Natural killer cell (primary cell): ENCODE measurements around the gene IL27RA. TPM values are rescaled to one million over a fixed set of nuclear protein-coding genes. Genes with fewer than 3 reads are reported as not detected.

Source experiments
- ATAC-seq, 3 donors: fragments of 150-1000 bp in 2 of 3; fragments of 200-7000 bp in 1 of 3; cut with Tn5 transposase; 1 replicate in 1 of 3; 2 replicates in 2 of 3; pipeline ENCODE4 v1.10.0; 2021; ENCODE audit warnings: mild to moderate bottlenecking in 2 of 3, moderate library complexity in 2 of 3
- DNase-seq, 2 donors: peaks; one replicate each; pipeline versions ENCODE4 v3.0.0 to v3.0.0-alpha.2; 2013 to 2021; ENCODE audit warnings: mixed read lengths in 1 of 2
- H3K27ac ChIP-seq: one replicate; pipeline ENCODE4 v1.5.1; 2013; ENCODE audit warnings: mild to moderate bottlenecking, low read length
- H3K27me3 ChIP-seq: one replicate; pipeline ENCODE4 v1.6.1; 2013; ENCODE audit warnings: low read length; ENCODE audit not compliant: control insufficient read depth, insufficient read depth
- H3K36me3 ChIP-seq: one replicate; pipeline ENCODE4 v1.6.1; 2013; ENCODE audit warnings: low read length; ENCODE audit not compliant: control insufficient read depth, insufficient read depth
- H3K4me1 ChIP-seq: one replicate; pipeline ENCODE4 v1.6.1; 2013; ENCODE audit warnings: low read length; ENCODE audit not compliant: control insufficient read depth, insufficient read depth
- H3K4me3 ChIP-seq: one replicate; pipeline ENCODE4 v1.5.1; 2013; ENCODE audit warnings: low read length
- H3K9me3 ChIP-seq: one replicate; pipeline ENCODE4 v1.6.1; 2013; ENCODE audit warnings: low read length; ENCODE audit not compliant: control insufficient read depth, insufficient read depth
- H3K27ac Mint-ChIP-seq, 2 donors: one replicate each; pipeline ENCODE4 v1.8.0; 2022; ENCODE audit warnings: mild to moderate bottlenecking in 2 of 2, mixed read lengths in 2 of 2, moderate library complexity in 1 of 2
- H3K27me3 Mint-ChIP-seq, 2 donors: one replicate each; pipeline ENCODE4 v1.8.0; 2022; ENCODE audit warnings: low read depth in 2 of 2, mixed read lengths in 2 of 2
- H3K36me3 Mint-ChIP-seq: one replicate; pipeline ENCODE4 v1.8.0; 2022; ENCODE audit warnings: mixed read lengths
- H3K4me1 Mint-ChIP-seq, 2 donors: one replicate each; pipeline ENCODE4 v1.8.0; 2022; ENCODE audit warnings: mixed read lengths in 2 of 2
- H3K4me3 Mint-ChIP-seq: one replicate; pipeline ENCODE4 v1.8.0; 2022; ENCODE audit warnings: mild to moderate bottlenecking, moderate library complexity, mixed read lengths
- H3K9me3 Mint-ChIP-seq, 2 donors: one replicate each; pipeline ENCODE4 v1.8.0; 2022; ENCODE audit warnings: mixed read lengths in 2 of 2
- CTCF ChIP-seq: fragments of 200-600 bp; IDR thresholded peaks from one replicate; pipeline ENCODE4 v1.8.0; 2022; ENCODE audit warnings: antibody characterized with exemption
- WGBS: methylation state at CpG from one replicate; pipeline ENCODE4 v1.1.7; 2013; ENCODE audit warnings: missing lambda C conversion rate; ENCODE audit not compliant: insufficient coverage; 5-methylcytosine and 5-hydroxymethylcytosine counted together
- intact Hi-C: fragments of 100-400 bp; cut with micrococcal nuclease; formaldehyde crosslinking; loops from one replicate; pipeline ENCODE4 v1.14.2; 2022
- total RNA-seq, 4 donors: library from RNA; stranded (reverse); fragments of 120-200 nt in 1 of 4; gene quantifications; one replicate each; pipeline versions ENCODE4 v1.2.3 to v1.2.4, GENCODE V29; 2013 to 2022

Gene IL27RA
- total RNA-seq, 3 donors from 2014 or later (not counting 1 experiment from before 2014, with no cell fraction given): 38.4 to 61.1 (median 58.0) TPM

- H3K36me3 ChIP-seq: no peaks in the 10 kb centered on the region
- 61% methylated on average over 7 of the region's 8 CpGs for WGBS
- H3K9me3 ChIP-seq: no peaks in the 10 kb centered on the region
- Mint-ChIP-seq H3K4me3 (no peak overlapping the region), H3K4me1 (peaks cover 9 to 15% of the 10 kb centered on the region in 2 donors), H3K36me3 (no peaks in the 10 kb centered on the region), H3K27ac (no peak overlapping the region), H3K9me3 (no peaks in the 10 kb centered on the region), H3K27me3 (peaks cover 20 to 30% of the 10 kb centered on the region in 2 donors)
- peaks cover 21% of the 10 kb centered on the region for H3K4me1 ChIP-seq
- ATAC-seq (no peak), DNase-seq (no peak)
- H3K4me3 ChIP-seq: no peak overlapping the region
- intact Hi-C loops: no loop called here
- peaks cover 20% of the 10 kb centered on the region for H3K27me3 ChIP-seq
- no peak overlapping the region for H3K27ac ChIP-seq
- TF ChIP-seq CTCF: no peak
Observed at GRCh38 chr19:14059652-14060155, 28.1 kb downstream of the IL27RA start.

DNA sequence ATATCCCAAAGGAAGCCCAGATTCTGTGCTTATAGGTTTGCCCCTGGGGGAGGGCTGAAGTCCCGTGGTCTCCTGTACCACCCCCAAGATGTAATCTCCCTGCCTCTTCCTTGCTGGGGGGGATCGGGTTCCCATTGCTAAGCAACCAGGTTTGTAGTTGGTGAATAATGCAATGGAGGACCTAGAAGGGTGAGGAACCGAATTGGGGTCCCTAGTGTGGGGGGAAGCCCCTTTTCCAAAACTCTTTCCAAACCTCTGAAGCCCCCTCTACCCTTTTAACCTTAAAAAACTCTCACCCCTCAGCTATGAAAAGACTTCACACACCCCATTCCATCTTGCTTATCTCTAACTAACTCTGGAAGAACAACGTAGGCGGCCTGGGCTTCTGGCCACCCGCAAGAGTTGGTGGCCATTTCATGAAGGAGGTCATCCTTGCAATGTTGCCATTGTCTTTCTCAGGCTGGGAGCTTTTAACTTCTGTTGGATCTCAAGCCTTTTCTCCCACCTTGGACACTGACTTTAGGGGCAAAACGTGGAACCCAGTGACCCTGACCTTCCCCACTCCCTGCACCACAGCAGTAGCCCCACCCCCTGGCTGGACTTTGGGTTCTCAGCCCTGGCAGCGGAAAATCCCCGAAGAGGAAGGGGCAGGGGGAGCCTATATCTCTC is 29.7 kb downstream of the IL27RA start:
- peaks cover 21% of the 10 kb centered on the region for H3K4me1 ChIP-seq
- no peak overlapping the region for H3K27ac Mint-ChIP-seq
- H3K36me3 Mint-ChIP-seq: no peaks in the 10 kb centered on the region

GRCh38 chr19:14061751-14062557 is 30.4 kb downstream of the IL27RA start, which contains the start of gene PALM3:
TSS of gene PALM3 (minus strand) at chr19:14062076. CDS start at chr19:14061980, 96 bp downstream.
- Mint-ChIP-seq H3K4me3 (no peak within 1 kb of the TSS), H3K9me3 (no peaks in the 10 kb centered on the region), H3K27me3 (peaks cover 20 to 34% of the 10 kb centered on the region in 2 donors), H3K36me3 (no peaks in the 10 kb centered on the region), H3K27ac (no peak within 1 kb of the TSS), H3K4me1 (peaks cover 9 to 15% of the 10 kb centered on the region in 2 donors)
- 78% methylated on average over 19 of the region's 19 CpGs for WGBS
- no peaks in the 10 kb centered on the region for H3K9me3 ChIP-seq
- peaks cover 20% of the 10 kb centered on the region for H3K27me3 ChIP-seq
- H3K27ac ChIP-seq: no peak within 1 kb of the TSS
- no peak within 1 kb of the TSS for H3K4me3 ChIP-seq
- intact Hi-C loops: no loop called here
- no peak for ATAC-seq
- TF ChIP-seq CTCF: no peak
- DNase-seq: no peak
- no peaks in the 10 kb centered on the region for H3K36me3 ChIP-seq
- peaks cover 21% of the 10 kb centered on the region for H3K4me1 ChIP-seq

More for the DNA sequence above, 29.7 kb downstream of the IL27RA start:
- TF ChIP-seq CTCF: no peak
- ATAC-seq: no peak
- Histone ChIP-seq H3K27me3 (peaks cover 20% of the 10 kb centered on the region), H3K36me3 (no peaks in the 10 kb centered on the region), H3K9me3 (no peaks in the 10 kb centered on the region), H3K27ac (no peak overlapping the region), H3K4me3 (no peak overlapping the region)
- H3K9me3 Mint-ChIP-seq: no peaks in the 10 kb centered on the region
- DNase-seq: no peak
- WGBS: 62% methylated on average over 7 of the region's 9 CpGs
- H3K27me3 Mint-ChIP-seq: peaks cover 20 to 30% of the 10 kb centered on the region in 2 donors
- H3K4me1 Mint-ChIP-seq: peaks cover 9 to 15% of the 10 kb centered on the region in 2 donors
- intact Hi-C loops: no loop called here
- H3K4me3 Mint-ChIP-seq: no peak overlapping the region
